Transverse colon (tissue), 4 donors: ENCODE measurements around the gene PIK3IP1. TPM values are rescaled to one million over a fixed set of nuclear protein-coding genes. Genes with fewer than 3 reads are reported as not detected.
A peak's percentile ranks its signal among the peaks of the same experiment; 100 is the strongest.

Experiments
- DNase-seq: peaks from one replicate; pipeline ENCODE4 v3.0.0-alpha.2; 2019
- H3K27ac ChIP-seq, 4 donors: fragments of 200-600 bp; sonication (generic); 2 replicates each; pipeline ENCODE4 v1.5.1; 2016 to 2018; ENCODE audit warnings: inconsistent platforms in 4 of 4
- H3K27me3 ChIP-seq: fragments of 200-600 bp; sonication (generic); 2 replicates; pipeline ENCODE4 v1.5.1; 2017; ENCODE audit warnings: inconsistent platforms
- H3K36me3 ChIP-seq, 4 donors: fragments of 200-600 bp; sonication (generic); 2 replicates each; pipeline ENCODE4 v1.5.1; 2017 to 2019; ENCODE audit warnings: inconsistent platforms in 4 of 4
- H3K4me1 ChIP-seq, 4 donors: fragments of 200-600 bp; sonication (generic); 2 replicates each; pipeline ENCODE4 v1.5.1; 2017 to 2020; ENCODE audit warnings: inconsistent platforms in 4 of 4
- H3K4me3 ChIP-seq, 4 donors: fragments of 200-600 bp; sonication (generic); 1 replicate in 1 of 4; 2 replicates in 3 of 4; pipeline versions ENCODE4 v1.5.1 to v1.6.1; 2017 to 2019; ENCODE audit warnings: inconsistent platforms in 4 of 4
- H3K9me3 ChIP-seq, 2 donors: fragments of 200-600 bp; sonication (generic); 2 replicates each; pipeline ENCODE4 v1.5.1; 2017 to 2019; ENCODE audit warnings: inconsistent platforms in 2 of 2
- EP300 ChIP-seq: sonication (generic); formaldehyde crosslinking; IDR thresholded peaks from one replicate; pipeline ENCODE4 v1.6.1; 2017; ENCODE audit warnings: antibody characterized with exemption, low read depth
- POLR2A ChIP-seq: fragments of 450-650 bp; IDR thresholded peaks from one replicate; pipeline ENCODE4 v1.6.1; 2016; ENCODE audit warnings: antibody characterized with exemption, mild to moderate bottlenecking, moderate library complexity
- POLR2AphosphoS5 ChIP-seq, 3 donors: sonication (generic); formaldehyde crosslinking; IDR thresholded peaks; one replicate each; pipeline ENCODE4 v1.6.1; 2016; ENCODE audit warnings: antibody characterized with exemption in 3 of 3
- WGBS, 2 donors: methylation state at CpG; one replicate each; pipeline ENCODE4 v1.1.5; 2018; ENCODE audit warnings: low coverage in 1 of 2; 5-methylcytosine and 5-hydroxymethylcytosine counted together
- in situ Hi-C, 4 donors: fragments of 200-750 bp; cut with MboI; loops; one replicate each; pipeline versions ENCODE4 v1.15.0 to v1.15.1; 2017; ENCODE audit warnings: low sequenced_read_pairs in 3 of 4, low pct_ligation_motif_present in 1 of 4, low pct_unique_long_range_greater_than_20kb in 1 of 4
- intact Hi-C: fragments of 100-400 bp; cut with DNase I; formaldehyde crosslinking; loops from one replicate; pipeline ENCODE4 v1.15.1; 2023; ENCODE audit warnings: low total_unique reads
- total RNA-seq, 4 donors: library from RNA; depleted of rRNA; stranded (reverse); fragments of >200 nt; gene quantifications; one replicate each; pipeline ENCODE4 v1.1.0, GENCODE V29; 2016
- TF ChIP-seq, protein P1 (sequence below), 5 experiments: fragments of 200-600 bp in 3 of 5; fragments of 450-650 bp in 2 of 5; sonication (generic) in 3 of 5; IDR thresholded peaks; 1 replicate in 2 of 5; 2 replicates in 3 of 5; pipeline ENCODE4 v1.5.1; 2016 to 2017; ENCODE audit warnings: antibody characterized with exemption in 5 of 5, inconsistent platforms in 3 of 5, mild to moderate bottlenecking in 2 of 5, moderate library complexity in 1 of 5

PIK3IP1 gene
- total RNA-seq, 4 donors from 2014 or later: 11.6 to 46.7 (median 35.2) TPM

DNA sequence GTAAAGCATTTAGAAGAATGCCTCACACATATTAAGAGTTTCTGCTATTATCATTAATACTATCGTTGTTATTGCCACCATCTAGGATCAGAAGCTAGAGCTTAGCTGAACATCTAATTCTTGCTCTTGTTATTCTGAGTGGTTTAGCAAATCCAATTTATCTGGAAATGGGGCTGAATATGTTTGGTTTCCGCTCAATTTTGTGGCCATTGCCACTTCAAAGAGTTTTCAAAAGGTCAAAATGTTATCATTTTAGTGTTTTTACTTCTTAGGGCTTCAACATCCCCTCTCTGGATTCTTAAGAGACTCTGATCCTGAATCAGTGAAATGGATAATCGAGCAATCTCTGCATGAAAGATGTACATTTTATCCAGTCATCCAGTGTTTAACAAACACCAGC, 10.2 kb upstream of the PIK3IP1 start:
- in situ Hi-C loops: no loop called here
- no peak overlapping the region for H3K4me3 ChIP-seq

GRCh38 chr22:31302006-31302405, 9.7 kb upstream of the PIK3IP1 start:
- in situ Hi-C loops (no loop called here), intact Hi-C loops (no loop called here)
- no peak for TF ChIP-seq POLR2A
- TF ChIP-seq, protein P1, sequence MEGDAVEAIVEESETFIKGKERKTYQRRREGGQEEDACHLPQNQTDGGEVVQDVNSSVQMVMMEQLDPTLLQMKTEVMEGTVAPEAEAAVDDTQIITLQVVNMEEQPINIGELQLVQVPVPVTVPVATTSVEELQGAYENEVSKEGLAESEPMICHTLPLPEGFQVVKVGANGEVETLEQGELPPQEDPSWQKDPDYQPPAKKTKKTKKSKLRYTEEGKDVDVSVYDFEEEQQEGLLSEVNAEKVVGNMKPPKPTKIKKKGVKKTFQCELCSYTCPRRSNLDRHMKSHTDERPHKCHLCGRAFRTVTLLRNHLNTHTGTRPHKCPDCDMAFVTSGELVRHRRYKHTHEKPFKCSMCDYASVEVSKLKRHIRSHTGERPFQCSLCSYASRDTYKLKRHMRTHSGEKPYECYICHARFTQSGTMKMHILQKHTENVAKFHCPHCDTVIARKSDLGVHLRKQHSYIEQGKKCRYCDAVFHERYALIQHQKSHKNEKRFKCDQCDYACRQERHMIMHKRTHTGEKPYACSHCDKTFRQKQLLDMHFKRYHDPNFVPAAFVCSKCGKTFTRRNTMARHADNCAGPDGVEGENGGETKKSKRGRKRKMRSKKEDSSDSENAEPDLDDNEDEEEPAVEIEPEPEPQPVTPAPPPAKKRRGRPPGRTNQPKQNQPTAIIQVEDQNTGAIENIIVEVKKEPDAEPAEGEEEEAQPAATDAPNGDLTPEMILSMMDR (IDR thresholded peaks at IDR 0.05): no peak
- TF ChIP-seq EP300: no peak
- no peak for TF ChIP-seq POLR2AphosphoS5 (IDR thresholded peaks at IDR 0.05)
- no peak for DNase-seq
- H3K4me1 ChIP-seq: peaks cover 3 to 25% (median 10%) of the 10 kb centered on the region in 4 donors
- no peaks in the 10 kb centered on the region for H3K27me3 ChIP-seq
- no peak overlapping the region for H3K27ac ChIP-seq
- no peaks in the 10 kb centered on the region for H3K36me3 ChIP-seq
- H3K9me3 ChIP-seq: no peaks in the 10 kb centered on the region
- H3K4me3 ChIP-seq: no peak overlapping the region

More for the DNA sequence above, 10.2 kb upstream of the PIK3IP1 start:
- no peaks in the 10 kb centered on the region for H3K9me3 ChIP-seq
- DNase-seq: no peak
- 82 to 91% methylated on average over 3 of the region's 3 CpGs for WGBS, 2 donors
- no peaks in the 10 kb centered on the region for H3K27me3 ChIP-seq
- H3K4me1 ChIP-seq: peaks cover 0 to 19% (median 9%) of the 10 kb centered on the region in 4 donors
- intact Hi-C loops: no loop called here
- no peaks in the 10 kb centered on the region for H3K36me3 ChIP-seq
- no peak for TF ChIP-seq POLR2A
- no peak for TF ChIP-seq POLR2AphosphoS5 (IDR thresholded peaks at IDR 0.05)
- TF ChIP-seq EP300: no peak
- TF ChIP-seq, protein P1 (IDR thresholded peaks at IDR 0.05): no peak
- no peak overlapping the region for H3K27ac ChIP-seq

DNA sequence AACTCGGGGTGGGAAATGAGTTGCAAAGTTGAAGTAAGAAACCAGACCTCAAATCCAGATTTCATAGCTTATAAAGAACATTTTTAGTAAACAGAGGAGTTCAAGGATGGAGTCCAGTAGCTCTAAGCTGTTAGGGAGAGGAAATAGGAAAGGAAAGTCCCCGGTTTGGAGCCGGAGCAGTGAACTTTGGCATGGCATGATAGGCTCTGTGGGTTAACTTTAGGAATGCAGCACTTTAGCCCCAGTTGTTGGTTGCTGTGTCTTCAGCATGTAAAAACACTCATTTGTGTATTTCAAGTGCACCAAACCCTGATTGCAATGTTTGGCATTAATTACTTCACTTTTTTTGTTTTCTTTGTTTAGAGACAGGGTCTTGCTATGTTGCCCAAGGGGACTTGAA, 8.6 kb upstream of the PIK3IP1 start:
- 44 to 46% methylated on average over 3 of the region's 3 CpGs for WGBS, 2 donors
- H3K9me3 ChIP-seq: no peaks in the 10 kb centered on the region
- no peak overlapping the region for H3K27ac ChIP-seq
- no peak overlapping the region for H3K4me3 ChIP-seq
- H3K27me3 ChIP-seq: no peaks in the 10 kb centered on the region
- intact Hi-C loops (no loop called here), in situ Hi-C loops (no loop called here)
- H3K4me1 ChIP-seq: peaks cover 14 to 36% (median 21%) of the 10 kb centered on the region in 4 donors
- no peak for TF ChIP-seq EP300
- TF ChIP-seq POLR2A: no peak
- TF ChIP-seq, protein P1 (IDR thresholded peaks at IDR 0.05): no peak
- no peak for TF ChIP-seq POLR2AphosphoS5 (IDR thresholded peaks at IDR 0.05)
- DNase-seq: no peak
- H3K36me3 ChIP-seq: no peaks in the 10 kb centered on the region

GRCh38 chr22:31295831-31296657, 3.8 kb upstream of the PIK3IP1 start:
- no peak for DNase-seq
- TF ChIP-seq POLR2AphosphoS5 (IDR thresholded peaks at IDR 0.05): peak in 1 of 3 donors; percentile 39
- TF ChIP-seq EP300: no peak
- H3K4me1 ChIP-seq: peaks cover 24 to 58% (median 34%) of the 10 kb centered on the region in 4 donors
- H3K9me3 ChIP-seq: no peaks in the 10 kb centered on the region
- H3K27me3 ChIP-seq: no peaks in the 10 kb centered on the region
- intact Hi-C loops: loop anchor here (10.0 kb wide), 1 partner anchor 1861 kb away; the partner anchor contains the start of gene RFPL1
- 29 to 39% methylated on average over 4 to 5 of the region's 5 CpGs for WGBS, 2 donors
- in situ Hi-C loops: no loop called here
- no peak overlapping the region for H3K4me3 ChIP-seq
- H3K36me3 ChIP-seq: no peaks in the 10 kb centered on the region
- H3K27ac ChIP-seq: peak overlapping the region; percentile 62 to 77 (median 74)
